Retinal pigment epithelial cell (primary cell): ENCODE results near the gene SLC25A51.
"Not testable (repeated sequence)": the region's sequence is repeated elsewhere in the genome, so short reads cannot be mapped to it uniquely, and the experiment has no call there.

Experiments used
- DNase-seq: peaks from one replicate; pipeline ENCODE4 v3.0.0-alpha.2; 2010; ENCODE audit warnings: low read depth
- H3K4me3 ChIP-seq: 2 replicates; pipeline ENCODE4 v1.5.1; 2011; ENCODE audit warnings: mild to moderate bottlenecking, low read length, control low read depth, moderate library complexity
- CTCF ChIP-seq: conservative IDR thresholded peaks from 2 replicates; pipeline ENCODE4 v1.5.1; 2011; ENCODE audit warnings: low read depth, low read length, control low read depth, inconsistent platforms

Gene SLC25A51

GRCh38 chr9:37904445-37905130 lies 661 bp upstream of the SLC25A51 start:
- TF ChIP-seq CTCF: no peak
- no peak for DNase-seq
- H3K4me3 ChIP-seq: peak overlapping the region; percentile 81

- DNase-seq: no peak
- H3K4me3 ChIP-seq: peak overlapping the region; percentile 81
- TF ChIP-seq CTCF: no peak
Measured at GRCh38 chr9:37902796-37903646, 906 bp downstream of the SLC25A51 start.

GRCh38 chr9:37902131-37902530 lies 1.8 kb downstream of the SLC25A51 start:
- no peak for DNase-seq
- H3K4me3 ChIP-seq: peak overlapping the region; percentile 81

GRCh38 chr9:37899041-37899440 lies 4.9 kb downstream of the SLC25A51 start:
- DNase-seq: no peak
- no peak overlapping the region for H3K4me3 ChIP-seq
- no peak for TF ChIP-seq CTCF

More at GRCh38 chr9:37902131-37902530, 1.8 kb downstream of the SLC25A51 start:
- no peak for TF ChIP-seq CTCF

- TF ChIP-seq CTCF: no peak
- DNase-seq: no peak
Measured at GRCh38 chr9:37897665-37898064, 6.3 kb downstream of the SLC25A51 start.

GRCh38 chr9:37892063-37892462 lies 11.9 kb downstream of the SLC25A51 start:
- no peak for DNase-seq
- H3K4me3 ChIP-seq: no peak overlapping the region
- no peak for TF ChIP-seq CTCF

More at GRCh38 chr9:37897665-37898064, 6.3 kb downstream of the SLC25A51 start:
- H3K4me3 ChIP-seq: no peak overlapping the region

- not testable (repeated sequence) for H3K4me3 ChIP-seq, DNase-seq
Measured at GRCh38 chr9:37891042-37891441, 12.9 kb downstream of the SLC25A51 start.
